DOHH2 (cell line): ENCODE measurements around the gene CHKB.

ENCODE experiments used
- H3F3A ChIP-seq: fragments of 200-600 bp; sonication (generic), shearing (Covaris generic); 2 replicates; pipeline ENCODE4 v1.6.0; 2016; ENCODE audit warnings: antibody characterized with exemption, mild to moderate bottlenecking; ENCODE audit not compliant: control insufficient read depth, insufficient read depth
- H3K27ac ChIP-seq: fragments of 200-600 bp; sonication (generic); 2 replicates; pipeline ENCODE4 v1.5.1; 2014; ENCODE audit warnings: low read depth, mild to moderate bottlenecking, low read length, moderate library complexity
- H3K27me3 ChIP-seq: fragments of 200-600 bp; sonication (generic); 2 replicates; pipeline ENCODE4 v1.6.1; 2014; ENCODE audit warnings: mild to moderate bottlenecking, low read length, mixed read lengths; ENCODE audit not compliant: control insufficient read depth
- H3K36me3 ChIP-seq: fragments of 200-600 bp; sonication (generic); 2 replicates; pipeline ENCODE4 v1.6.1; 2014; ENCODE audit warnings: mild to moderate bottlenecking, low read length, moderate library complexity, mixed read lengths; ENCODE audit not compliant: control insufficient read depth
- H3K4me1 ChIP-seq: fragments of 200-600 bp; sonication (generic); 2 replicates; pipeline ENCODE4 v1.6.1; 2014; ENCODE audit warnings: mild to moderate bottlenecking, low read length, mixed read lengths; ENCODE audit not compliant: control insufficient read depth
- H3K4me2 ChIP-seq: fragments of 200-600 bp; sonication (generic); 2 replicates; pipeline ENCODE4 v1.6.0; 2014; ENCODE audit warnings: mild to moderate bottlenecking, low read length, moderate library complexity
- H3K4me3 ChIP-seq: fragments of 200-600 bp; sonication (generic); 2 replicates; pipeline ENCODE4 v1.5.1; 2014; ENCODE audit warnings: mild to moderate bottlenecking, low read length, mixed read lengths
- H3K79me2 ChIP-seq: fragments of 200-600 bp; sonication (generic); 2 replicates; pipeline ENCODE4 v1.6.1; 2014; ENCODE audit warnings: mild to moderate bottlenecking, low read length, mixed read lengths; ENCODE audit not compliant: control insufficient read depth
- H3K9me2 ChIP-seq: fragments of 200-600 bp; sonication (generic); replicated peaks from 2 replicates; pipeline ENCODE4 v1.6.1; 2014; ENCODE audit warnings: mild to moderate bottlenecking, low read length, mixed read lengths; ENCODE audit not compliant: control insufficient read depth
- H3K9me3 ChIP-seq: fragments of 200-600 bp; sonication (generic); 2 replicates; pipeline ENCODE4 v1.6.1; 2014; ENCODE audit warnings: antibody characterized with exemption, low read length, mixed read lengths; ENCODE audit not compliant: control insufficient read depth, insufficient read depth
- H4K20me1 ChIP-seq: fragments of 200-600 bp; sonication (generic); 2 replicates; pipeline ENCODE4 v1.6.0; 2014; ENCODE audit warnings: low read depth, mild to moderate bottlenecking, antibody characterized with exemption, low read length, moderate library complexity; ENCODE audit not compliant: control insufficient read depth, insufficient read depth
- CTCF ChIP-seq: fragments of 200-600 bp; sonication (generic); IDR thresholded peaks from one replicate; pipeline ENCODE4 v1.5.1; 2014; ENCODE audit warnings: antibody characterized with exemption, mild to moderate bottlenecking, low read depth, low read length; ENCODE audit not compliant: poor library complexity, severe bottlenecking
- EZH2phosphoT487 ChIP-seq: fragments of 200-600 bp; sonication (generic); IDR thresholded peaks from 2 replicates; pipeline ENCODE4 v1.6.1; 2017; ENCODE audit warnings: borderline replicate concordance, mild to moderate bottlenecking, antibody characterized with exemption, low read length, moderate library complexity, mixed read lengths

CHKB gene

GRCh38 chr22:50579752-50580151 lies 2.9 kb downstream of the CHKB start:
- TF ChIP-seq CTCF (no peak), EZH2phosphoT487 (no peak)
- no peak overlapping the region for H3K4me2 ChIP-seq
- H4K20me1 ChIP-seq: no peaks in the 10 kb centered on the region
- no peaks in the 10 kb centered on the region for H3K27me3 ChIP-seq
- no peaks in the 10 kb centered on the region for H3K9me3 ChIP-seq
- no peak overlapping the region for H3K4me3 ChIP-seq
- peaks cover 65% of the 10 kb centered on the region for H3K36me3 ChIP-seq
- no peaks in the 10 kb centered on the region for H3K9me2 ChIP-seq
- H3K79me2 ChIP-seq: peaks cover 23% of the 10 kb centered on the region
- H3K4me1 ChIP-seq: peaks cover 16% of the 10 kb centered on the region
- no peaks in the 10 kb centered on the region for H3F3A ChIP-seq
- H3K27ac ChIP-seq: no peak overlapping the region

GRCh38 chr22:50578776-50579310 lies 3.8 kb downstream of the CHKB start:
- Histone ChIP-seq H3K4me2 (no peak overlapping the region), H3K4me1 (peaks cover 14% of the 10 kb centered on the region)

GRCh38 chr22:50577987-50578775 lies 4.5 kb downstream of the CHKB start, which contains the start of gene CPT1B:
TSS of gene CPT1B (minus strand) at chr22:50578427. CDS start at chr22:50577915, 512 bp downstream.
- H3K9me2 ChIP-seq: no peaks in the 10 kb centered on the region
- no peaks in the 10 kb centered on the region for H3F3A ChIP-seq
- no peak within 1 kb of the TSS for H3K27ac ChIP-seq
- TF ChIP-seq EZH2phosphoT487 (no peak), CTCF (no peak)
- H3K4me3 ChIP-seq: no peak within 1 kb of the TSS
- H3K27me3 ChIP-seq: no peaks in the 10 kb centered on the region
- no peak within 1 kb of the TSS for H3K4me2 ChIP-seq
- no peaks in the 10 kb centered on the region for H4K20me1 ChIP-seq
- H3K79me2 ChIP-seq: peaks cover 16% of the 10 kb centered on the region
- H3K4me1 ChIP-seq: peaks cover 11% of the 10 kb centered on the region
- H3K9me3 ChIP-seq: no peaks in the 10 kb centered on the region
- H3K36me3 ChIP-seq: peaks cover 77% of the 10 kb centered on the region

More at GRCh38 chr22:50578776-50579310, 3.8 kb downstream of the CHKB start:
- Histone ChIP-seq H3K27me3 (no peaks in the 10 kb centered on the region), H3K27ac (no peak overlapping the region), H3K79me2 (peaks cover 22% of the 10 kb centered on the region), H3K36me3 (peaks cover 70% of the 10 kb centered on the region), H4K20me1 (no peaks in the 10 kb centered on the region), H3K9me2 (no peaks in the 10 kb centered on the region), H3K9me3 (no peaks in the 10 kb centered on the region), H3F3A (no peaks in the 10 kb centered on the region), H3K4me3 (no peak overlapping the region)
- no peak for TF ChIP-seq CTCF
- TF ChIP-seq EZH2phosphoT487: no peak
